Ishikawa (cell line): ENCODE data around the gene AEN.

Experiments used
- CEBPB ChIP-seq: IDR thresholded peaks from 2 replicates; pipeline ENCODE4 v1.6.1; 2012
- CREB1 ChIP-seq: IDR thresholded peaks from 2 replicates; pipeline ENCODE4 v1.6.1; 2012; ENCODE audit warnings: low read depth
- EGR1 ChIP-seq: IDR thresholded peaks from 2 replicates; pipeline ENCODE4 v1.6.1; 2012
- EP300 ChIP-seq: IDR thresholded peaks from 2 replicates; pipeline ENCODE4 v1.6.1; 2012; ENCODE audit warnings: borderline replicate concordance
- FOXM1 ChIP-seq: IDR thresholded peaks from 2 replicates; pipeline ENCODE4 v1.6.1; 2012; ENCODE audit warnings: low read depth, borderline replicate concordance
- NFIC ChIP-seq: IDR thresholded peaks from 2 replicates; pipeline ENCODE4 v1.6.1; 2012
- RAD21 ChIP-seq: IDR thresholded peaks from 2 replicates; pipeline ENCODE4 v1.6.1; 2012; ENCODE audit warnings: low read depth
- TAF1 ChIP-seq: IDR thresholded peaks from 2 replicates; pipeline ENCODE4 v1.6.1; 2012; ENCODE audit warnings: low read depth, mild to moderate bottlenecking
- TCF12 ChIP-seq: IDR thresholded peaks from 2 replicates; pipeline ENCODE4 v1.6.1; 2012; ENCODE audit warnings: low read depth
- TEAD4 ChIP-seq: IDR thresholded peaks from 2 replicates; pipeline ENCODE4 v1.6.1; 2012
- YY1 ChIP-seq: IDR thresholded peaks from 2 replicates; pipeline ENCODE4 v1.6.1; 2012; ENCODE audit warnings: low read depth
- ZBTB7A ChIP-seq: IDR thresholded peaks from 2 replicates; pipeline ENCODE4 v1.6.1; 2012; ENCODE audit warnings: low read depth
- TF ChIP-seq, protein P1 (sequence below): IDR thresholded peaks from 2 replicates; pipeline ENCODE4 v1.6.1; 2012; ENCODE audit warnings: low read depth, mild to moderate bottlenecking
- TF ChIP-seq, protein P2 (sequence below): IDR thresholded peaks from 2 replicates; pipeline ENCODE4 v1.6.1; 2012
- TF ChIP-seq, protein P3 (sequence below): IDR thresholded peaks from 2 replicates; pipeline ENCODE4 v1.6.1; 2012

The AEN gene

DNA sequence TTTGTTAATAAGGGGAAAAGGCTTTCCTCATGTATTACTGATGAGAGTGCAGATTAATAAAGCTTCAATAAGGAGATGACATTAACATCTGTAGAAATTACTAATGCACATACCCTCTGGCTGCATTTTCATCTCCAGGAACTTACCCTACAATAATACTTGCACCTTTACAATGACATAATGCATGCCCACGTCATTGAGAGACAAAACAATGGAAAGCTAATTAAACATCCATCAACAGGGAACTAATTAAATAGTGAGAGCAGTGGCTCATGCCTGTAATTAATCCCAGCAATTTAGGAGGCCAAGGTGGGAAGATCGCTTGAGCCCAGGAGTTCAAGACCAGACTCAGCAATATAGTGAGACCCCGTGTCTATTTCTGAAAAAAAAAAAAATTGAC is 41.8 kb upstream of the AEN start:
- TF ChIP-seq, protein P1, sequence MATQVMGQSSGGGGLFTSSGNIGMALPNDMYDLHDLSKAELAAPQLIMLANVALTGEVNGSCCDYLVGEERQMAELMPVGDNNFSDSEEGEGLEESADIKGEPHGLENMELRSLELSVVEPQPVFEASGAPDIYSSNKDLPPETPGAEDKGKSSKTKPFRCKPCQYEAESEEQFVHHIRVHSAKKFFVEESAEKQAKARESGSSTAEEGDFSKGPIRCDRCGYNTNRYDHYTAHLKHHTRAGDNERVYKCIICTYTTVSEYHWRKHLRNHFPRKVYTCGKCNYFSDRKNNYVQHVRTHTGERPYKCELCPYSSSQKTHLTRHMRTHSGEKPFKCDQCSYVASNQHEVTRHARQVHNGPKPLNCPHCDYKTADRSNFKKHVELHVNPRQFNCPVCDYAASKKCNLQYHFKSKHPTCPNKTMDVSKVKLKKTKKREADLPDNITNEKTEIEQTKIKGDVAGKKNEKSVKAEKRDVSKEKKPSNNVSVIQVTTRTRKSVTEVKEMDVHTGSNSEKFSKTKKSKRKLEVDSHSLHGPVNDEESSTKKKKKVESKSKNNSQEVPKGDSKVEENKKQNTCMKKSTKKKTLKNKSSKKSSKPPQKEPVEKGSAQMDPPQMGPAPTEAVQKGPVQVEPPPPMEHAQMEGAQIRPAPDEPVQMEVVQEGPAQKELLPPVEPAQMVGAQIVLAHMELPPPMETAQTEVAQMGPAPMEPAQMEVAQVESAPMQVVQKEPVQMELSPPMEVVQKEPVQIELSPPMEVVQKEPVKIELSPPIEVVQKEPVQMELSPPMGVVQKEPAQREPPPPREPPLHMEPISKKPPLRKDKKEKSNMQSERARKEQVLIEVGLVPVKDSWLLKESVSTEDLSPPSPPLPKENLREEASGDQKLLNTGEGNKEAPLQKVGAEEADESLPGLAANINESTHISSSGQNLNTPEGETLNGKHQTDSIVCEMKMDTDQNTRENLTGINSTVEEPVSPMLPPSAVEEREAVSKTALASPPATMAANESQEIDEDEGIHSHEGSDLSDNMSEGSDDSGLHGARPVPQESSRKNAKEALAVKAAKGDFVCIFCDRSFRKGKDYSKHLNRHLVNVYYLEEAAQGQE, result no peak
- no peak for TF ChIP-seq TCF12
- TF ChIP-seq CEBPB, result no peak
- TF ChIP-seq EGR1, result no peak
- no peak for TF ChIP-seq FOXM1
- TF ChIP-seq, protein P2, sequence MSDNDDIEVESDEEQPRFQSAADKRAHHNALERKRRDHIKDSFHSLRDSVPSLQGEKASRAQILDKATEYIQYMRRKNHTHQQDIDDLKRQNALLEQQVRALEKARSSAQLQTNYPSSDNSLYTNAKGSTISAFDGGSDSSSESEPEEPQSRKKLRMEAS, result no peak
- TF ChIP-seq EP300, result no peak
- TF ChIP-seq TEAD4, result no peak
- TF ChIP-seq RAD21, result no peak
- TF ChIP-seq ZBTB7A, result no peak
- TF ChIP-seq CREB1, result no peak
- TF ChIP-seq, protein P3, sequence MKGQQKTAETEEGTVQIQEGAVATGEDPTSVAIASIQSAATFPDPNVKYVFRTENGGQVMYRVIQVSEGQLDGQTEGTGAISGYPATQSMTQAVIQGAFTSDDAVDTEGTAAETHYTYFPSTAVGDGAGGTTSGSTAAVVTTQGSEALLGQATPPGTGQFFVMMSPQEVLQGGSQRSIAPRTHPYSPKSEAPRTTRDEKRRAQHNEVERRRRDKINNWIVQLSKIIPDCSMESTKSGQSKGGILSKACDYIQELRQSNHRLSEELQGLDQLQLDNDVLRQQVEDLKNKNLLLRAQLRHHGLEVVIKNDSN, result no peak
- no peak for TF ChIP-seq YY1
- TF ChIP-seq NFIC, result no peak
- no peak for TF ChIP-seq TAF1

DNA sequence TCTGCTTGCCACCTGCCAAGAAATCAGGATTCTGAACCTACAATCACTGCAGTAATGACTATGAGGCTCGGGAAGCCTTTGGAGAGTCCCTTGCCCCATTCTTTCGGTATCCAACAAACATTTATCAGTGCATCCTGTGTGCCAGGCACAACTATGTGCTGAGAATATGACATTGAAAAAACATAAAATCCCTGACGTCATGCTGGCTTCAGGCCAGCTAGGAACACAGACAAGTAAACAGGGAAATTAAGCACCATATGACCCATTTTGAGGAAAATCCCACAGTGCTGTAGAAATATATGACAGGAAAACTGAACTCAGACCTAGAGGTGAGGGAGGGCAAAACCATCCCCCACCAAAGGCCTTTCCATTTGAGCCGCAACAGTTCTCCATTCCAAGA is 40.6 kb upstream of the AEN start:
- TF ChIP-seq TEAD4 (no peak), TCF12 (no peak), YY1 (no peak), CEBPB (no peak), ZBTB7A (no peak), RAD21 (no peak), TAF1 (no peak), CREB1 (no peak), FOXM1 (no peak), EGR1 (no peak), EP300 (no peak), NFIC (no peak)
- TF ChIP-seq, protein P1, result no peak
- TF ChIP-seq, protein P2, result no peak
- TF ChIP-seq, protein P3, result no peak

DNA sequence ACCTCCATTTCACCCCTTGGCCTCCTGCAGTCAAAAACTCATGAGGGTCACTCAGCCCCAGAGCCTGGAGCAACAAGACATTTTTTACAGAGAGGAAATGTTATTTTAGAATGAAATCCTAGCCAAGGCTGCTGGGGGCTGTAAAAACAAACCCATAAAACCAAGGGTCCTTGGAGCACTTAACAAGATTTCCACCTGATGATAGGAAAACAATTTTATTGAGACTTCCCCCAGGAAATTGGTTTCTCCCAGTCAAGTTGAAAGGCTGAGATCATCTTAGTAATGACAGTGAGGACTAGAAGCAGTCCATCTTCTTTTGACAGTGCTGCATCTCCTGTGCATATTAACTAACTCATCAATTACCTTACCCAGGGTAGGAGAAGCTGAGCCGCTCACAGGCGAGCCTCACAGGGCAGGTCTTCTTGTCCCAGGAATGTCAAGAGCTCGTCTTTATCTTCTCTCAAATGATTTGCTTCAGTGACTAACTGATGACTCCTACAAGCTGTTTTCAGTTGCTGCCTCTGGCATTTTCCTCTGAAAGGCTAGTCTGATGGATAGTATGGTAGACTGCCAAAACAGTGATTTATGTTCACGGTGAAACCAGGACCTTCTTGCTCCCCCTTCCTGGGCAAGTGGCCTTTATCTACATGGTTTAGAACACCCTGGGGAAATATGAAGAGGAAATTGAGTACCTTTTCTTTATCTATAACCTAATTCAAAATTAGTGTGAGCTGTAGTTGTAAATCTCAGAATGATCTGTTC is 34.6 kb upstream of the AEN start:
- no peak for TF ChIP-seq RAD21
- TF ChIP-seq, protein P3, result no peak
- no peak for TF ChIP-seq TCF12
- TF ChIP-seq EP300, result no peak
- TF ChIP-seq NFIC, result no peak
- TF ChIP-seq, protein P2, result no peak
- TF ChIP-seq FOXM1, result no peak
- TF ChIP-seq YY1, result no peak
- TF ChIP-seq TAF1, result no peak
- TF ChIP-seq EGR1, result no peak
- no peak for TF ChIP-seq CEBPB
- TF ChIP-seq, protein P1, result no peak
- no peak for TF ChIP-seq ZBTB7A
- no peak for TF ChIP-seq CREB1
- no peak for TF ChIP-seq TEAD4
